Measurements from ENCODE around the gene ZNF652.

Gene ZNF652

GRCh38 chr17:49361902-49362722 is at the start of gene ZNF652:
TSS of gene ZNF652 (minus strand) at chr17:49362250. CDS start at chr17:49317725, 44,525 bp downstream.
- peak; percentile 85 for DNase-seq (ENCODE audit: low spot score)

- no peak for DNase-seq (ENCODE audit: low spot score)
These were observed 47.0 kb upstream of the ZNF652 start for GRCh38 chr17:49409066-49409465.

GRCh38 chr17:49407981-49408501 is 46.0 kb upstream of the ZNF652 start:
- peak; percentile 81 for DNase-seq (ENCODE audit: low spot score)

- DNase-seq (ENCODE audit: low spot score), result no peak
These were observed 45.0 kb upstream of the ZNF652 start for GRCh38 chr17:49407086-49407485.

- no peak for DNase-seq (ENCODE audit: low spot score)
These were observed 44.5 kb upstream of the ZNF652 start for GRCh38 chr17:49406421-49407061.

GRCh38 chr17:49404906-49405305 is 42.9 kb upstream of the ZNF652 start:
- no peak for DNase-seq (ENCODE audit: low spot score)

GRCh38 chr17:49404361-49404760 is 42.3 kb upstream of the ZNF652 start:
- DNase-seq (ENCODE audit: low spot score), result no peak

GRCh38 chr17:49403514-49404289 is 41.7 kb upstream of the ZNF652 start:
- DNase-seq (ENCODE audit: low spot score), result no peak

- DNase-seq (ENCODE audit: low spot score), result no peak
These were observed 40.7 kb upstream of the ZNF652 start for GRCh38 chr17:49402706-49403105.

- DNase-seq (ENCODE audit: low spot score), result no peak
These were observed 40.0 kb upstream of the ZNF652 start for GRCh38 chr17:49401971-49402611.

- DNase-seq (ENCODE audit: low spot score), result no peak
These were observed 37.9 kb upstream of the ZNF652 start for GRCh38 chr17:49399995-49400394.

GRCh38 chr17:49397586-49397985 is 35.5 kb upstream of the ZNF652 start:
- DNase-seq (ENCODE audit: low spot score), result no peak

- no peak for DNase-seq (ENCODE audit: low spot score)
These were observed 31.6 kb upstream of the ZNF652 start for GRCh38 chr17:49393491-49394255.

GRCh38 chr17:49390548-49391324 is 28.7 kb upstream of the ZNF652 start:
- DNase-seq (ENCODE audit: low spot score), result no peak

- DNase-seq (ENCODE audit: low spot score), result peak; percentile 36
These were observed 27.7 kb upstream of the ZNF652 start for GRCh38 chr17:49389514-49390347.

- DNase-seq (ENCODE audit: low spot score), result no peak
These were observed 26.9 kb upstream of the ZNF652 start for GRCh38 chr17:49388692-49389513.

GRCh38 chr17:49388290-49388640 is 26.2 kb upstream of the ZNF652 start:
- no peak for DNase-seq (ENCODE audit: low spot score)

GRCh38 chr17:49387498-49388289 is 25.6 kb upstream of the ZNF652 start:
- no peak for DNase-seq (ENCODE audit: low spot score)
